Amniotic stem cell (primary cell): ENCODE measurements around the gene TMEM184B.

Experiments used
- DNase-seq: peaks from one replicate; lab custom pipeline; 2025; lab: John Stamatoyannopoulos, UW

The TMEM184B gene

GRCh38 chr22:38205261-38206128, 67.3 kb downstream of the TMEM184B start:
- DNase-seq, result no peak

GRCh38 chr22:38204784-38205183, 68.0 kb downstream of the TMEM184B start:
- no peak for DNase-seq

- no peak for DNase-seq
Measured at GRCh38 chr22:38203855-38204514, 68.8 kb downstream of the TMEM184B start.

- no peak for DNase-seq
Measured at GRCh38 chr22:38203090-38203810, 69.6 kb downstream of the TMEM184B start.

GRCh38 chr22:38202437-38203089, 70.2 kb downstream of the TMEM184B start:
- DNase-seq, result peak; percentile 37

GRCh38 chr22:38201711-38202436, 70.9 kb downstream of the TMEM184B start, which contains the start of gene MAFF:
TSS of gene MAFF (plus strand) at chr22:38201994. CDS start at chr22:38213854, 11,860 bp downstream.
- DNase-seq, result peak; percentile 90

GRCh38 chr22:38201371-38201710, 71.5 kb downstream of the TMEM184B start:
- no peak for DNase-seq

GRCh38 chr22:38199826-38200559, 72.8 kb downstream of the TMEM184B start:
- DNase-seq, result no peak

- DNase-seq, result no peak
Measured at GRCh38 chr22:38196791-38197419, 75.9 kb downstream of the TMEM184B start.

GRCh38 chr22:38193580-38193979, 79.2 kb downstream of the TMEM184B start:
- DNase-seq, result no peak

- DNase-seq, result no peak
Measured at GRCh38 chr22:38192475-38192863, 80.3 kb downstream of the TMEM184B start.

GRCh38 chr22:38191731-38192474, 80.9 kb downstream of the TMEM184B start:
- no peak for DNase-seq

- DNase-seq, result no peak
Measured at GRCh38 chr22:38191055-38191454, 81.8 kb downstream of the TMEM184B start.

GRCh38 chr22:38190581-38190980, 82.2 kb downstream of the TMEM184B start:
- no peak for DNase-seq

GRCh38 chr22:38189104-38189503, 83.7 kb downstream of the TMEM184B start:
- no peak for DNase-seq

GRCh38 chr22:38187413-38188212, 85.2 kb downstream of the TMEM184B start:
- no peak for DNase-seq

- no peak for DNase-seq
Measured at GRCh38 chr22:38186429-38186828, 86.4 kb downstream of the TMEM184B start.

- DNase-seq, result no peak
Measured at GRCh38 chr22:38184788-38185187, 88.0 kb downstream of the TMEM184B start.
